ENCODE data around the gene DAP3.

GRCh38 chr1:155729031-155729898, 40.4 kb downstream of the DAP3 start:
- TF ChIP-seq POLR2AphosphoS5 (IDR thresholded peaks at IDR 0.05) (no peak), CTCF (IDR thresholded peaks at IDR 0.05) (peak; percentile 46 to 66 (median 51))
